Measurements from ENCODE around the gene VMP1. TPM values are rescaled to one million over a fixed set of nuclear protein-coding genes. Genes with fewer than 3 reads are reported as not detected.
A peak's percentile ranks its signal among the peaks of the same experiment; 100 is the strongest.

VMP1 gene
- total RNA-seq, 1 experiment from 2014 or later: 277 TPM

GRCh38 chr17:59783221-59784047, 76.0 kb downstream of the VMP1 start:
- no peak for DNase-seq
- no peak for TF ChIP-seq CTCF (IDR thresholded peaks at IDR 0.05; ENCODE audit: insufficient read depth in 1 of 2, low read depth in 1 of 2, low read length in 1 of 2, severe bottlenecking in 1 of 2, unreplicated experiment in 1 of 2)
- no peak overlapping the region for H3K4me3 ChIP-seq (ENCODE audit: low read depth, low read length)
- Mint-ChIP-seq H3K9me3 (ENCODE audit: unreplicated experiment) (no peaks in the 10 kb centered on the region), H3K27me3 (ENCODE audit: insufficient read depth, unreplicated experiment) (no peaks in the 10 kb centered on the region), H3K27ac (ENCODE audit: unreplicated experiment) (peak overlapping the region; percentile 90), H3K4me3 (ENCODE audit: unreplicated experiment) (peak overlapping the region; percentile 68), H3K36me3 (ENCODE audit: insufficient read depth, unreplicated experiment) (peaks cover 58% of the 10 kb centered on the region), H3K4me1 (ENCODE audit: low read depth, unreplicated experiment) (peaks cover 37% of the 10 kb centered on the region)
- CTCF ChIA-PET: interaction anchor here (0.6 to 2.0 kb wide), 3 partner anchors 29 to 54 kb away, joined by 3 to 8 read pairs (median 3); no protein-coding TSS in a partner anchor
- no peaks in the 10 kb centered on the region for H3K9me3 ChIP-seq
- H3K4me1 ChIP-seq: peaks cover 80% of the 10 kb centered on the region
- BruUV-seq (replicated peaks): TSS peak; percentile 58
- intact Hi-C loops (cut with micrococcal nuclease; ENCODE audit: unreplicated experiment): loop anchor here (1.0 kb wide), 1 partner anchor 21 kb away; no protein-coding TSS in a partner anchor
- H3K36me3 ChIP-seq (ENCODE audit: control insufficient read depth, insufficient read depth, low read length): no peaks in the 10 kb centered on the region
- POLR2A ChIA-PET: interaction anchor here (0.5 to 4.2 kb wide), 7 partner anchors 44 to 164 kb away, joined by 3 to 36 read pairs (median 3); partner anchors contain the start of gene CLTC
- no peaks in the 10 kb centered on the region for H3K27me3 ChIP-seq (replicated peaks; ENCODE audit: control insufficient read depth, insufficient read depth, low read length)

- peaks cover 67% of the 10 kb centered on the region for H3K4me1 ChIP-seq
- no peaks in the 10 kb centered on the region for H3K27me3 ChIP-seq (replicated peaks; ENCODE audit: control insufficient read depth, insufficient read depth, low read length)
- no peak for DNase-seq
- no peaks in the 10 kb centered on the region for H3K27me3 Mint-ChIP-seq (ENCODE audit: insufficient read depth, unreplicated experiment)
- no peak overlapping the region for H3K4me3 Mint-ChIP-seq (ENCODE audit: unreplicated experiment)
- TF ChIP-seq CTCF (IDR thresholded peaks at IDR 0.05; ENCODE audit: insufficient read depth in 1 of 2, low read depth in 1 of 2, low read length in 1 of 2, severe bottlenecking in 1 of 2, unreplicated experiment in 1 of 2): no peak
- no peaks in the 10 kb centered on the region for H3K9me3 ChIP-seq
- BruUV-seq (replicated peaks): no TSS peak
- H3K9me3 Mint-ChIP-seq (ENCODE audit: unreplicated experiment): no peaks in the 10 kb centered on the region
- CTCF ChIA-PET: interaction anchor here (1.3 to 1.5 kb wide), 2 partner anchors 48 to 68 kb away, joined by 4 read pairs; no protein-coding TSS in a partner anchor
- intact Hi-C loops (cut with micrococcal nuclease; ENCODE audit: unreplicated experiment): no loop called here
- H3K27ac Mint-ChIP-seq (ENCODE audit: unreplicated experiment): peak overlapping the region; percentile 67
- H3K4me3 ChIP-seq (ENCODE audit: low read depth, low read length): no peak overlapping the region
- H3K4me1 Mint-ChIP-seq (ENCODE audit: low read depth, unreplicated experiment): peaks cover 23% of the 10 kb centered on the region
- peaks cover 63% of the 10 kb centered on the region for H3K36me3 Mint-ChIP-seq (ENCODE audit: insufficient read depth, unreplicated experiment)
- POLR2A ChIA-PET: interaction anchor here (0.6 to 4.2 kb wide), 5 partner anchors 30 to 55 kb away, joined by 4 to 36 read pairs (median 6); no protein-coding TSS in a partner anchor
- H3K36me3 ChIP-seq (ENCODE audit: control insufficient read depth, insufficient read depth, low read length): no peaks in the 10 kb centered on the region
These were observed 77.8 kb downstream of the VMP1 start for GRCh38 chr17:59785091-59785799.

- DNase-seq: no peak
- Mint-ChIP-seq H3K9me3 (ENCODE audit: unreplicated experiment) (no peaks in the 10 kb centered on the region), H3K36me3 (ENCODE audit: insufficient read depth, unreplicated experiment) (peaks cover 65% of the 10 kb centered on the region), H3K27ac (ENCODE audit: unreplicated experiment) (peak overlapping the region; percentile 76), H3K27me3 (ENCODE audit: insufficient read depth, unreplicated experiment) (no peaks in the 10 kb centered on the region), H3K4me1 (ENCODE audit: low read depth, unreplicated experiment) (peaks cover 29% of the 10 kb centered on the region), H3K4me3 (ENCODE audit: unreplicated experiment) (peak overlapping the region; percentile 46)
- TF ChIP-seq CTCF (IDR thresholded peaks at IDR 0.05; ENCODE audit: insufficient read depth in 1 of 2, low read depth in 1 of 2, low read length in 1 of 2, severe bottlenecking in 1 of 2, unreplicated experiment in 1 of 2): no peak
- CTCF ChIA-PET: interaction anchor here (1.0 to 1.5 kb wide), 6 partner anchors 12 to 67 kb away, joined by 3 to 6 read pairs (median 4); no protein-coding TSS in a partner anchor
- H3K4me1 ChIP-seq: peaks cover 73% of the 10 kb centered on the region
- no peak overlapping the region for H3K4me3 ChIP-seq (ENCODE audit: low read depth, low read length)
- no peaks in the 10 kb centered on the region for H3K36me3 ChIP-seq (ENCODE audit: control insufficient read depth, insufficient read depth, low read length)
- H3K27me3 ChIP-seq (replicated peaks; ENCODE audit: control insufficient read depth, insufficient read depth, low read length): no peaks in the 10 kb centered on the region
- POLR2A ChIA-PET: interaction anchor here (0.6 to 1.9 kb wide), 8 partner anchors 18 to 67 kb away, joined by 4 to 37 read pairs (median 6); no protein-coding TSS in a partner anchor
- intact Hi-C loops (cut with micrococcal nuclease; ENCODE audit: unreplicated experiment): loop anchor here (1.0 kb wide), 5 partner anchors 18 to 51 kb away; no protein-coding TSS in a partner anchor
- no peaks in the 10 kb centered on the region for H3K9me3 ChIP-seq
- BruUV-seq (replicated peaks): no TSS peak
These were observed 78.7 kb downstream of the VMP1 start for GRCh38 chr17:59786213-59786535.
